HG03575 (cell line): ENCODE data around the gene RBAK.
"Not testable (repeated sequence)": the region's sequence is repeated elsewhere in the genome, so short reads cannot be mapped to it uniquely, and the experiment has no call there.

Experiments
- ATAC-seq: cut with Tn5 transposase; IDR thresholded peaks from one replicate; pipeline ENCODE4 v1.9.1; 2021; ENCODE audit not compliant: unreplicated experiment, insufficient number of reproducible peaks, low FRiP score; ENCODE audit errors: extremely low read depth

RBAK gene

DNA sequence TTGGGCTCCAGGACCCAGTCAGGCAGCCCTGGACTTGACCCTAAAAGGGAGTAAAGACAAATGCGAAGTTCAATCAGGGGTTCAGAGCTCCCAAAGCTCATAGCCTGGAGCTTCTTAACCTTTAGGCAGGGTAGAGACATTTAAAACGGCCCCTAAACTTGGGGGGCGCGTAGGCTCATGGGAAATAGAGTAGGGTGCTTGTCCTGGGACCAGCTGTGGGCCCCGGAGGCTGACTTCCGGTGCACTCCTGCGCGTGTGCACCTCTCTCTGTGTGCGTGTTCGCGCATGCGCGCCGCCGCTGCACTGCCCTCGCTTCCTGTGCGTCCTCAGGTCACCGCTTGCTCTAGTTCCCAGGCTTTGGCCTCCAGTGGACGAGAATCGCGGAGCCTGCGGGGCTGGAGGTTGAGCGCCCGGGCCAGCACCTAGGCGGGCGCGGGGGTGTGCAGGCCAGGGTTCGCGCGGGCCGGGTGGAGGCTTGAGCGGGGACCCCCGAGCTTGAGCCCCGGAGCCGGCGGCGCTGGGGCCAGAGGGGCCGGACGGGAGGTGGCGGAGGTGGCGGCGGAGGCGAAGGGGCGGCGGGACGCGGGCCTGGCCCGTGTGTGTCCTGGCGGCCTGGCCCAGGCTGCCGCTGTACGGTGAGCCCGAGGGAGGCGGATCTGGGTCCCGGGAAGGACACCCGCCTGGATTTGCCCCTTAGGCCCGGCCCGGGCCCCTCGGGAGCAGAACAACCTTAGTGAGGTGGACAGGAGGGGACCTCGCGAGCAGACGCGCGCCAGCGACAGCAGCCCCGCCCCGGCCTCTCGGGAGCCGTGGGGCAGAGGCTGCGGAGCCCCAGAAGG lies at the start of gene RBAK:
Gene RBAK (plus strand): TSS at position 303 of the 839 bp plus-strand sequence. CDS start 2,217 bp downstream, outside the sequence.
- peak; percentile 96 for ATAC-seq

DNA sequence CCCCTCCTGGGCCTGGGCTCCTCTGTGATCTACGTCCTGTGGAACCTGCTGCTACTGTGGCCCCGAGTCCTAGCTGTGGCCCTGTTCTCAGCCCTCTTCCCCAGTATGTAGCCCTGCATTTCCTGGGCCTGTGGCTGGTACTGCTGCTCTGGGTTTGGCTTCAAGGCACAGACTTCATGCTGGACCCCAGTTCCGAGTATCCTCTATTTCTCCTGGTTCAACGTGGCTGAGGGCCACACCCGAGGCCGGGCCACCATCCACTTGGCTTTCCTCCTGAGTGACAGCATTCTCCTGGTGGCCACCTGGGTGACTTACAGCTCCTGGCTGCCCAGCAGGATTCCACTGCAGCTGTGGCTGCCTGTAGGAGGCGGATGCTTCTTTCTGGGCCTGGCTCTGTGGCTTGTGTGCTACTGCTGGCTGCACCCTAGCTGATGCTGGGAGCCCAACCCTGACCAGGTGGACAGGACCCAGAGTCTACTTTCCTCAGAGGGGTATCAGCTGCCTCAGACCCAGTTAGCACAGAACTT lies 48.9 kb upstream of the RBAK start:
- ATAC-seq, result no peak

- ATAC-seq, result no peak
These were observed 47.4 kb upstream of the RBAK start for GRCh38 chr7:4998244-4998643.

GRCh38 chr7:4998910-4999309 lies 46.8 kb upstream of the RBAK start:
- ATAC-seq, result no peak

DNA sequence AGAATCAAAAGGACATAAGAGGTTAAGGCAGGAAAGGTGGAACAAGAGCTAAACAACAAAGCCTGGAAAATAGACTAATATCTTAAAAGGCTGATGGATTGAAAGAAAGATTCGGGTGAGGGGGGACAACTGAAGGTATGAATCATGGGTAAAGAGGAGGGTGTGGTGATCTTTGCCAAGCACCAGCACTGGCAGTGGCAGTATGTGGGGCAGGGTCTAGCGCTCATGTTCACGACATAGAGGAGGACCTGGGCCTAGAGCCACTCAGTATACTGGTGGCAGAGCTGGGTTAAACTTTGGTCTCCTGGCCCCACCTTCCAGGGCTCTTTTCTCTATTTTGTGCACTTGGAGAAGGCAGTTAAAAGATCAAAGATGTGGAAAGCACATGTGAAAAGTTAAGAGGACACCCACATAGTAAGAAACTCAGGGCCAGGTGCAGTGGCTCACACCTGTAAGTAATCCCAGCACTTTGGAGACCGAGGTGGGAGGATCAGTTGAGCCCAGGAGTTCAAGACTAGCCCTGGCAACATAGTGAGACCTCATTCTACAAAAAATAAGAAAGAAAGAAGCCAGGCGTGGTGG lies 46.2 kb upstream of the RBAK start:
- ATAC-seq, result no peak

GRCh38 chr7:5001003-5001402 lies 44.7 kb upstream of the RBAK start:
- ATAC-seq, result no peak

GRCh38 chr7:5001911-5002310 lies 43.7 kb upstream of the RBAK start:
- ATAC-seq, result no peak

DNA sequence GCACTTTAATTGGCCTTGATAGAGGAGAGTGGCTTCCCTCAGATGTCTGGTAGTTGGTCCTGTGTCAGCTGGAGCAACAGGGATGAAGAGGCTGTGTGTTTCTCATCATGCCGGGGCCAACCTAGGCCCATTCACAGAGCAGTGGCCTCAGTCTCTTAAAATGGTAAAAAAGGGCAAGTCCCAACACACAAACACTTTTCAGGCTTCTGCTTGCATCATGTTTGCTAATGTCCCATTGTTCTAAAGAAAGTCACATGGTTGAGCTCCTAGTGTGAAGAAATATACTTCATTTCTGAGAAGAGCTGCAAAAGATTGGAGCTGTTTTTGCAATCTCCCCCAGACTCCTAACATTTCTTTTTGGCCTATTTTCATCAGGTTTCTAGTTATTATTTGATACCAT lies 40.6 kb upstream of the RBAK start:
- ATAC-seq, result no peak

DNA sequence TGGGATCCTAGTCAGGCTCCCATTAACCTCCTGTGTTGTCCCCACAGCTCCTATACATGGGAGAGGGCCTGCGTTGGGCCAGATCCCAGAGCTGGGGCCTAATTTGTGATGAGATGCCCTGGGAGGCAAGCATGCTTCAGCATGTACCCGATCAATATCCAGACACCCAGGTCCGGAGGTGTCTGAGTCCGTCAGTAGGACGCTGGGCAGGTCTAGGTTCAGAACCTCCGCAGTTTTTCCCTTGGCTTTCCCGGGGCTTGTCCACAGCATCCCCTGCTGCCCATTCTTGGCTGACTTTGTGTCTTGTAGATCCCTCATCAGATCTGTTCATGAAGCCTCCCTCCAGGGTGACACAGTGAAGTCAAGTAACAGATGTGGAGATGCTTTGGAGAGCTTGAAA lies 32.7 kb upstream of the RBAK start:
- ATAC-seq, result no peak

GRCh38 chr7:5015936-5016335 lies 29.7 kb upstream of the RBAK start:
- not testable (repeated sequence) for ATAC-seq

DNA sequence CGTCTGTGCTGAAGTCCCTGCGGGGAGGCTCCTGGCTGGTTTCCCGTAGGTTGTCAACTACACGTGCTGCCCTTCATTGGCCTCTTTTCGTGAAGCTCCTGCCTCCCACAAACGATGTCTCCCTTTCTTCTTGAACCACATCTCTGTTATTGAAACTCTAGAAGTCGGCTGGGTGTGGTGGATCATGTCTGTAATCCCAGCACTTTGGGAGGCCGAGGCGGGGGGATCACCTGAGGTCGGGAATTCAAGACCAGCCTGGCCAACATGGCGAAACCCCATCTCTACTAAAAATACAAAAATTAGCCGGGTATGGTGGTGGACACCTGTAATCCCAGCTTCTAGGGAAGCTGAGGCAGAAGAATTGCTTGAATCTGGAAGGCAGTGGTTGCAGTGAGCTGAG lies 28.0 kb upstream of the RBAK start:
- ATAC-seq, result not testable (repeated sequence)

- no peak for ATAC-seq
These were observed 25.6 kb upstream of the RBAK start for GRCh38 chr7:5020098-5020497.

DNA sequence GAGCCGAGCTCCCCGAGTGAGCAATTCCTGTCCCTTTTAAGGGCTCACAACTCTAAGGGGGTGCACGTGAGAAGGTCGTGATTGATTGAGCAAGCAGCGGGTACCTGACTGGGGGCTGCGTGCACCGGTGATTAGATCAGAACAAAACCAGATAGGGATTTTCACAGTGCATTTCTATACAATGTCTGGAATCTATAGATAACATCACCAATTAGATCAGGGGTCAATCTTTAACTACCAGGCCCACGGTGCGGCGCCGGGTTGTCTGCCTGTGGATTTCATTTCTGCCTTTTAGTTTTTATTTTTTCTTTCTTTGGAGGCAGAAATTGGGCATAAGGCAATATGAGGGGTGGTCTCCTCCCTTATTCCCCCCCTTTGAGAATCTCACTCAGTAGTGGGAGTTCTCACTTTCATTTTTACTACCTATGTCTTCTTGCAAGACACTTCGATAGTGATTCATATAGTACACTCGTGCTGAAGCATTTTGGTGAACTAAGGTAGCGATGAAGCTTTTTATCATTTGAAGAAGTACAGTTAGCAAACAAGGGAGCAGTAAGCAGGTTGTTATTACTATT lies 24.6 kb upstream of the RBAK start:
- not testable (repeated sequence) for ATAC-seq

DNA sequence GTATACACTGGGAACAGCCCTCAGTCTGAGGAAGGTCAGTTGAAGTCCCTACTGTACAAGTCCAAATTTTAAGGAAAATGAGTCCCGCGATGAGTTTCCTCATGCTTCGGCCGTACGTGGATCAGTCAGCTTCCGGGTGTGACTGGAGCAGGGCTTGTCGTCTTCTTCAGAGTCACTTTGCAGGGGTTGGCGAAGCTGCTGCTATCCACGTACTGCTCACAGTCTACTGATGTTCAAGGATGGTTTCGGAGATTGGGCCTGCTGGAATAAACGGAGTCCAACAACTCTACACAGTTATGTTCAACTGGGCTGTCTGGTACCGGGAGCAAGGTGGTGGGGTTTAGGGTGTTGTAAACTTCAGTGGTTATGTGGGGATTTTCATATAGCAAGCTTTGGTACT lies 22.0 kb upstream of the RBAK start:
- not testable (repeated sequence) for ATAC-seq

DNA sequence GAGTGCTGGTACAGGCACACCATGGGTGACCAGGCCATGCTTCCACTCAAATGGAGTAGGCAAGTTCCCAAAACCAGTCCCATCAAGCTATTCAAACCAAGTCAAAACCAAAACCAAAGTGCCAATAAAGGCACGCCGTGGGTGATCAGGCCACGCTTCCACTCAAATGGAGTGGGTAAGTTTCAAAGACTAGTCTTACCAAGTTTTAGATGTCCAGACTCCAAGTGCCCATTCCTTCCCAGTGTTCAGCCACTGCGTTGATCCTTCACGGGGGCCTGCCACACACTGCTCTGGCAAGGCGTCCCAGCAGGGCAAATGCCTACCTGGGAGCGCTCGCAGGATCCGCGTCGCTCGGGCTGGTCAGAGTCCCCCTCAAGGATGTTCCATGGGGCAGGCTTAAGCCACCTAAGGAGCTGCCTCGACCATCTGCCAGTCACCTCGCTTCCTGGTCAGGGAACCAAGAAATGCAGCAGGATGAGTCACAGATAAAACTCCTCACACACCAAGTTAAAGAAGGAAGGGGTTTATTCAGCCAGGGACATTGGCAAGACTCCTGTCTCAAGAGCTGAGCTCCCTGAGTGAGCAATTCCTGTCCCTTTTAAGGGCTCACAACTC lies 17.8 kb upstream of the RBAK start:
- ATAC-seq, result not testable (repeated sequence)

GRCh38 chr7:5033186-5033585 lies 12.5 kb upstream of the RBAK start:
- not testable (repeated sequence) for ATAC-seq

DNA sequence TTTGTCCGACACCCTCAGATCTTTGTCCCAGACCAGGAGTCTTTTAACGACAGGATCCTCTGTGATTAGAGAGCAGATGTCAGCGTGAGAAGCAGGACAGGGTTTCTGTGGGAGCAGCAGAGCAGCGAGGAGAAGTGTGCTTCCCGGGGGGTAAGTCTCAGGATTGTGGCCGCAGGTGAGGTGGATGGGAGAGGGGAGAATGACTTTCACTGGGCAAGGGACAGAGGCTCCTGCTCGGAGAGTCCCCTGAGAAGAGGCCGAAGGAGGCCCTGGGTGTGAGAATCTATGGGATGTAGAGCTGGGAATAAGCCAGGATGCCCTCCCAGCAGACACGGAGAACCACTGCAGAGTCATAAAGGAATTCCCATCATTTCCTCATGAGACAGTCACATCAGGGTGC lies 10.4 kb upstream of the RBAK start:
- ATAC-seq, result no peak

- ATAC-seq, result no peak
These were observed 9.2 kb upstream of the RBAK start for GRCh38 chr7:5036446-5036845.

DNA sequence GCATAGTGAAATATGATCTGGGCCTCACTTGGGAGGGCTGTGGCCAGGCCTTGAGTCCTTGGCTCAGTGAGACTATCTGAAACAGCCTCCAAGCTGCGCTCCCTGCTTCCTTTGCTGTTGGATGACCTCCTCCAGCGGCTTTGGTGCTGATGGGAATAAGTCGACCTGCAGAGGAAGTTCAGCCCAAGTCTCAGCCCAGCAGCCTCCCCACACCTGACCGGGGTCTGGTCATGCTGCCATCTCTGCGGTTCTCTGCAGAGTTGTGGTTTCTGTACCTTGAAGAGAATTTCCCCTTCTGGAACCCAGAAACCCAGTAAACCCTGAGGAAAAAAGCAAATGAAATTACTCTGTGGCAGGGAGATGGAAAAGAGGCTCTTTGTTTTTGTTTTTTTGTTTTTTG lies 4.6 kb upstream of the RBAK start:
- no peak for ATAC-seq

DNA sequence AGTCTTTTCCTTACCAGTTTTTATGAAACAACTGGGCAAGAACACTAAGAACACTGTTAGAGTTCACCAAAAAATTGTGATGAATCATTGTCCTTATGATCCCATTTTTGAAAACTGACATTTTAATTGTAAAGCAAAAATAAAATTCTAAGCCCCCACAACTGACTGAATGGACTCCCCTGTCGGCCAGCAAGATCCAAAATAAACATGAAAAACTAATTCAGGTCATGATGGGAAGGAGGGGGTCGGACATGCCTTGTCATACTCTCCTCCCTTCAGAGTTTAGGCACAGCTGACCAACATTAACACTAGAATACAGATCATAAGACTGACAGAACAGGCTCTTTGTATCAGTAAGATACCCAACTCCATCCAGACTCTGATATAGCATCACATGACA lies 2.0 kb upstream of the RBAK start:
- no peak for ATAC-seq
